ENCODE data around the gene ABTB1.

GRCh38 chr3:127689266-127689860 is 16.6 kb downstream of the ABTB1 start:
- TF ChIP-seq CTCF (tag by site-specific recombination; IDR thresholded peaks at IDR 0.05) (no peak), PATZ1 (tag by site-specific recombination; IDR thresholded peaks at IDR 0.05) (no peak), ZBTB11 (tag by site-specific recombination; conservative IDR thresholded peaks at IDR 0.05; ENCODE audit: low read depth) (no peak)

Data from HEK293 (cell line).